ENCODE results near the gene ADAM11. TPM values are rescaled to one million over a fixed set of nuclear protein-coding genes. Genes with fewer than 3 reads are reported as not detected.

ADAM11 gene
- total and polyA plus RNA-seq, 9 of the 15 experiments (the other 6 are each of a cell fraction or from before 2014, with no cell fraction given) = 0.01 to 0.31 (median 0.14) TPM; not detected in 2

GRCh38 chr17:44763170-44763569, 4.4 kb downstream of the ADAM11 start (continued):
- TF ChIP-seq TFAP4 (CRISPR knock-in tag; IDR thresholded peaks at IDR 0.05; ENCODE audit: borderline replicate concordance) = no peak

GRCh38 chr17:44765965-44766364, 7.2 kb downstream of the ADAM11 start:
- in situ Hi-C loops (cut with MboI) = no loop called here
- ChIA-PET POLR2A (interaction anchor here (0.9 kb wide), 1 partner anchor 111 kb away, joined by 3 read pairs; no protein-coding TSS in a partner anchor), CTCF (ENCODE audit: low intra/inter-chr PET ratio) (no interaction called here)
- H3K9me1 ChIP-seq (ENCODE audit: control insufficient read depth, insufficient read depth, low read length) = no peaks in the 10 kb centered on the region
- peaks cover 0 to 21% of the 10 kb centered on the region in 2 experiments; a peak in 2 of 5 replicates for H3K4me1 ChIP-seq (replicated peaks in 1 of 2; ENCODE audit: control insufficient read depth in 2 of 2, insufficient read depth in 2 of 2, low read length in 2 of 2)
- H3K36me3 ChIP-seq (ENCODE audit: control insufficient read depth, insufficient read depth, low read length) = no peaks in the 10 kb centered on the region
- H3K27me3 ChIP-seq (ENCODE audit: control insufficient read depth in 2 of 2, insufficient read depth in 2 of 2, low read length in 2 of 2) = peaks cover 0 to 37% of the 10 kb centered on the region in 2 experiments; a peak in 3 of 5 replicates
- TF ChIP-seq GABPB1 (CRISPR knock-in tag; IDR thresholded peaks at IDR 0.05) (no peak), TARDBP (IDR thresholded peaks at IDR 0.05) (no peak), SIN3A (IDR thresholded peaks at IDR 0.05; ENCODE audit: borderline replicate concordance in 2 of 2, control insufficient read depth in 1 of 2, low read depth in 2 of 2, low read length in 2 of 2) (no peak), RAD51 (IDR thresholded peaks at IDR 0.05; ENCODE audit: borderline replicate concordance, low read depth) (no peak), ESRRA (IDR thresholded peaks at IDR 0.05; ENCODE audit: borderline replicate concordance, low read depth) (no peak), CREB1 (IDR thresholded peaks at IDR 0.05) (no peak), CREB1 (CRISPR knock-in tag; IDR thresholded peaks at IDR 0.05) (no peak), SUPT5H (IDR thresholded peaks at IDR 0.05) (no peak), DNMT1 (IDR thresholded peaks at IDR 0.05) (no peak), ZFP91 (CRISPR knock-in tag; IDR thresholded peaks at IDR 0.05) (no peak), PREB (CRISPR knock-in tag; IDR thresholded peaks at IDR 0.05) (no peak), ZNF512 (tag; IDR thresholded peaks at IDR 0.05) (no peak), NR2C2 (CRISPR knock-in tag; IDR thresholded peaks at IDR 0.05) (no peak), NR2C2 (tag; IDR thresholded peaks at IDR 0.05) (no peak)
- H3K9ac ChIP-seq (ENCODE audit: insufficient read depth in 1 of 2, low read depth in 2 of 2, low read length in 2 of 2) = peak overlapping the region in 1 of 2 experiments; percentile 52; a peak in 1 of 4 replicates
- H3K4me3 ChIP-seq = no peak overlapping the region
- no peaks in the 10 kb centered on the region; the same call in 1 of the 2 replicates for H4K20me1 ChIP-seq (replicated peaks; ENCODE audit: control insufficient read depth, insufficient read depth, low read length)
- no TSS peak for BruUV-seq (replicated peaks)
- WGBS (ENCODE audit: insufficient coverage, low coverage, missing lambda C conversion rate) = 3% methylated on average over 7 of the region's 11 CpGs
- H3K79me2 ChIP-seq (ENCODE audit: control insufficient read depth, insufficient read depth, low read length) = no peaks in the 10 kb centered on the region
- DNase-seq (ENCODE audit: extremely low read depth in 1 of 4, low spot score in 3 of 4) (no peak), ATAC-seq (no peak), FAIRE-seq (no peak)
- H3K27ac ChIP-seq (ENCODE audit: extremely low read depth, low read depth, low read length) = no peak overlapping the region
- no peaks in the 10 kb centered on the region for H3K9me3 ChIP-seq (replicated peaks; ENCODE audit: control insufficient read depth, insufficient read depth, low read depth, low read length)
- H2AFZ ChIP-seq (ENCODE audit: low read depth, low read length) = no peak overlapping the region
- no peak overlapping the region for H3K4me2 ChIP-seq (ENCODE audit: insufficient read depth, low read length)
- intact Hi-C loops (cut with micrococcal nuclease) = no loop called here
